NCI-H2171 (cell line): Measurements from ENCODE around the gene LDLRAD4.
"Not testable (repeated sequence)": the region's sequence is repeated elsewhere in the genome, so short reads cannot be mapped to it uniquely, and the experiment has no call there.

Source experiments
- DNase-seq: peaks from one replicate; lab custom pipeline; 2025; lab: John Stamatoyannopoulos, UW

LDLRAD4 gene

GRCh38 chr18:13680612-13681011 lies 462.1 kb downstream of the LDLRAD4 start:
- no peak for DNase-seq

- DNase-seq, result no peak
These were observed 463.1 kb downstream of the LDLRAD4 start for GRCh38 chr18:13681701-13682100.

GRCh38 chr18:13684546-13684945 lies 466.0 kb downstream of the LDLRAD4 start:
- DNase-seq, result no peak

GRCh38 chr18:13688191-13689136 lies 469.9 kb downstream of the LDLRAD4 start:
- no peak for DNase-seq

GRCh38 chr18:13690060-13690459 lies 471.5 kb downstream of the LDLRAD4 start:
- DNase-seq, result not testable (repeated sequence)

- DNase-seq, result not testable (repeated sequence)
These were observed 476.8 kb downstream of the LDLRAD4 start for GRCh38 chr18:13695337-13695736.

- no peak for DNase-seq
These were observed 478.4 kb downstream of the LDLRAD4 start for GRCh38 chr18:13696961-13697360.

GRCh38 chr18:13700153-13700552 lies 481.6 kb downstream of the LDLRAD4 start:
- no peak for DNase-seq
